GM21360 (cell line): Measurements from ENCODE around the gene CDH20.

ENCODE experiments used
- ATAC-seq: cut with Tn5 transposase; IDR thresholded peaks from one replicate; pipeline ENCODE4 v1.9.1; 2021; ENCODE audit warnings: mild to moderate bottlenecking, moderate library complexity; ENCODE audit not compliant: unreplicated experiment

Gene CDH20

GRCh38 chr18:61419763-61420162, 86.5 kb downstream of the CDH20 start:
- ATAC-seq: no peak

- ATAC-seq: no peak
Measured at GRCh38 chr18:61420218-61420885, 87.1 kb downstream of the CDH20 start.

DNA sequence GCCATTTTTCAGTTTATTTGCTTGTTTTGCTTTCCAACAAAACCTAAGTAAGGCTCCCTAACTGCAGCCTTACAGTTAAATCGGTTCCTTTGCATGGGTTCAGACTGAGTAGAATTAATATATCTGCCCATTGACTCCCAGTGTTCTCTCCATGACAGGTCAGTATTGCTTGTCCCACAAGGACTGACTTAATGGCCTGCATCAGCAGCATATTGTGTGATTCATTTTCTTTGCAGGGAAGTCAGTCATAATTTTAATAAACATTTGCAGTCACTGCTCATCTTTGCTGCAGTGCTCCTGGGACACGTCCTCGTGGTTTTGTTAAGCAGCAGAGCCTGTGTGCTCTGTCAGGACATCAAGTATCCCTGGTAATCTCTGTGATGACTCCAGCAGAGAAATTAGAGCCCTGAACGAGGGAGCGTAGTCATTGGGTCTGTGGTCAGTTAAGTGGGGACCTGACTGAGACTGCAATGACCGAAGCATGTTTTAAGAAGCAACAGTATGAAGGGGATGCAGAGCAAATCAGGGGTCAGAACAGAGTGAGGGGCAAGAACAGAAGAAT, 93.3 kb downstream of the CDH20 start:
- no peak for ATAC-seq

GRCh38 chr18:61428266-61428665, 95.0 kb downstream of the CDH20 start:
- no peak for ATAC-seq

- ATAC-seq: no peak
Measured at GRCh38 chr18:61432590-61432989, 99.4 kb downstream of the CDH20 start.

- ATAC-seq: peak; percentile 97
Measured at GRCh38 chr18:61435064-61435652, 101.9 kb downstream of the CDH20 start.

DNA sequence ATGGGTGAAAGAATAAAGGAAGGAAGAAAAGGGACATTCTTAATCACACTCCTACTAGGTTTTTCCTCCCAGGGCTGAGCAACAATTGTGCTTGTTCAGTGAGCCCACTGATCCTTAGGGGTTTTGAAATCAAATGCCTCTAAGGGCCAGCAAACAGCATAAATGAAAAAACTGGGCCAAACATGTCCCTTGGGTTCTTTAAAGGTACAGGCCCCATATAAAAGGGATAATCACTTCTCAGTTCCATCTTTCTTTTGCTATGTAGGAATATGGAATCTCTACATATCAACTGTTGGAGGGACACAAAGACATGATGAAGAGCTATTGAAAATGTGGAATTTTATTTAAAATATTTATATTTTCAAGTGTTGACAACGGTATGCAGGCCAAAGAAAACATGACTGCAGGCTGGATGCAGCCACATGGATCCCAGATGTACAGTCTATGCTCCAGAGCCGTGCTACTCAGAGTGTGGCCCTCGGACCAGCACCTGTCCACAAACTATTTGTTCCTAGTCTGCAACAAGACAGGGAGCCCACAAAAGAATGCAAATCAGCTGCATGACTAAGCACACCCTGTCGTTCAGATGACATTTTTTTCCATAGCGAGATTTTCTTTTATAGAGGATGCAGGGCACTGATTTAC, 110.0 kb downstream of the CDH20 start:
- ATAC-seq: no peak

DNA sequence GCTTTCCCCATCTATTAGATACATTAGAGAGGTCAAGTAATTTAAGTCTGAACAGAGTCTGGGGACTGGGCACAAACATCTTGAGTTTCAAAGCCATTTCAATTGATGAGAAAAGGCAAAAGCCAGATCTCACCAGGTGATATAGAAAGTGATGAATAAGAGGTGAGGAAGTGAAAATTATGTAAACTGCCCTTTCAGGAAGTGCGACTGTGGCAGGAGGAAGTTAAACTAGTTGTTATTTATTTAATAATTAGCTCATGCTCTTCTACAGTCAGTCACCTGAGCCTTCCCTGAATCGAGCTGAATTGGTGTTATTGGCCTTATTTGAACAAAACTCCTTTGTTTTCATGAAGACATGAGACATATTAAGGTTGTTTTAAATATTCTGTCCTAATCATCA, 115.1 kb downstream of the CDH20 start:
- ATAC-seq: no peak

DNA sequence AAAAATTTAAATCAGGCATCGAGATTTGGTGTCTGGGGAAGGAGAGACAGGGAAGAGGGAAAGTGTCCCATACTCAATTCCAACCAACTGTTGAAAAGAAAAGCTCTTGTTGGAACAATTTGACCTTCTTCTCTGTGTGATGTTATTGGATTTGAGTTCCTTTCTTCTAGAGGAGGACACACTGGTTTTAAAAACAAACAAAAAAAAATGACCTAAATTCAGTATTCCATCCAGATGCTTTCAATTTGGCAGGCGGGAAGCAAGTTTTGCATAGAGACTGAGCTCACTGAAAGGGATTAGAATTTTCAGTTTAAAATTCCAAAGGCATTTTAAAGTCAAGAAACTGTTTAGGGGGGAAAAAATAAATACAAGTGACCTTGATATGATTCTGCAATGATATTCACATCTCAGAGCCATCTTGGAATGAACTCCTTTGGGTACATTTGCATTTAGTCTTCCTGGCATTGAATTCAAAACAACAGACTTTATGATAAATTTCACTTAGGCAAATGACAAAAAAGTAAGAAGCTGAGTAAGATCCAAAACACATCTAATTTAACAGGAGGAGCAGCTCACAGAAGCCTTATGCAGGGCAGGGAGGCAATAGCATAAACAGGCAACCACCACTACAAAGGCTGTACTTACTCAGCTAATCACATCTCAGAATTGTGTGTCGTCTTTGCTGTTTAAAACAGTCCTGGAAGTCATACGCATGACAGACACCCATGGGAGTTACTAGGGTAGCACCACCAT, 126.8 kb downstream of the CDH20 start:
- ATAC-seq: no peak

- ATAC-seq: no peak
Measured at GRCh38 chr18:61464551-61465142, 131.4 kb downstream of the CDH20 start.

GRCh38 chr18:61466736-61467135, 133.5 kb downstream of the CDH20 start:
- ATAC-seq: no peak

DNA sequence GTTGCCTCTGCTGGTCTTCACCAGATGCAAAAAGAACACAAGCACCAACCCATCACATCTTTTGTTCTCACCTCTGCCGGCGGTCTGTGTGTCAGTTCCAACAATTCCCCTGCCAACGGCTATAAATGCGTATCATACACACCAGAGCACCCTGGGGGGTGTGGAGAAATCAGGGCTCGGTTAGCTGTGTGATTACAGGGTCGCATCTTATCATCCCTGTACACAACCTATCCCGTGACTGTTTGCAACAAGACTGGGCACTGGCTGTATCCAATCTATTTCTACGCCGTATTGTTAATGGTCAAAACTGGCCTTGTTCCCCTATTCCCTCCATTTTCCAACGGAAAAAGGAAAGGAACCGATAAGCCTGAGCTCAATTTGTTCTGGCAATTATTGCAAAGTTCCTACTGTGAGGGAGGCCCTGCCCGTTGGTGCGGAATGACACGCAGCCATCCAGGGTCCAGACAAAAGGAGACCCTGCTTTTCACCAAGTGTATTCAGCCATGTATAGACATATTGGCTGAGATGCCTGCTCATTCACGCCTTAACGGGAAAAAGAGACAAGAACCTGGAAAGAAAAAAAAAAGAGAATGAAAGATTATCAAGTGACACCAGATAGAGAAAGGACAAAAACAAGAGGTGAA, 136.9 kb downstream of the CDH20 start:
- no peak for ATAC-seq

DNA sequence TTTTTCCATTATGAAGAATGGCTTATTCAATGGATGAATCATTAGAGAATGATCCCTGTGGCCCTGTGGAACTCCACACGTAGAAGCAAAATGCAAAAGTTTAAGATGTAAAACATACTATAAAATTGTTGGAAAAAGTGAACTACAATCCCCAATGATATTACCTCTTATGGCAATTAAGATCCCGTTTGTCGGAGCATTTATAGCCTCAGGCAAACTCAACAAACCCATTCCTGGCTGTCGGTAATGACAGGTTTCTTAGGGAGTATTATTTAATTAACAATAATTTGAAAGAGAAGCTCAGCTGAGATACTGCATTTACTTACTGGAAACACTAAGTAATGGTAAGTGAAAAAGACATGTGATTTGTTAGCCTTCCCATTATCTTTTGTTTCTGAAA, 138.3 kb downstream of the CDH20 start:
- ATAC-seq: no peak

DNA sequence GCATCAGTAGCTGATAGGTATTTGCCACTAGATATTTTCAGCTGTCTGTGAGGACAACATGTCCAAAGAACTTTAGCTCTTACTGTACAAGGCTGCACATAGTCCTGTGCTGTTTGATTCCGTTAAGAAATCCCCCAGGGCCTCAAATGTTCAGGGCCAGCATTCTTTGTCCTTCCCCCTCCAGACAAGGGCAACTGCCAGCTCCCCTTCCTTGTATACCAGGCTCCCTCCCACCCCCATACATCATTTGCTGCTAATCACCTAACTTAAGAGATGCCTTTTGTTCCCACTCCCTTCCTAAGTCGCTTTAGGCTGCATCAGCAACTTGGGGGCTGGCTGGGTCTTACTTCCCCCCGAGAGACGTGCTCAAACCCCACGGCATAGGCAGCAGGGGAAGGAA, 138.7 kb downstream of the CDH20 start:
- no peak for ATAC-seq

DNA sequence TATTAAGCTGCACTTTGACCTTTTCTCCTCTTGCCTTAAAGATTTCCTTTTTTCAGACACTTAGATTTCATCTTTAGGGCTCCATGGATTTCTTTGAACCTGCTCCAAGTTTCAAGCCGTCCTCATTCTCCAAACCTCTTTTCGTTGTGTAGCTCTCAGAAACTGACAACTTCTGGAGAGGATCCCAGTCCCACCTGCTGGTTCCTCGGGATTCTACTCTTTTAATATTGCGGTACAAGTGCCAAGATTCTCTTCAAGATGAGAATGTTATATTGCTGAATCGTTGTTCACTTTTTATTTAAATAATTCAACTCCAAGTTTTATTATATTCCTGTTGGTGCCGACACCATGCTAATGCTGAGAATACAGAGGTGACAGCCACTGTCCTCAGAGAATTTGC, 141.1 kb downstream of the CDH20 start:
- ATAC-seq: no peak

- no peak for ATAC-seq
Measured at GRCh38 chr18:61474918-61475317, 141.7 kb downstream of the CDH20 start.

DNA sequence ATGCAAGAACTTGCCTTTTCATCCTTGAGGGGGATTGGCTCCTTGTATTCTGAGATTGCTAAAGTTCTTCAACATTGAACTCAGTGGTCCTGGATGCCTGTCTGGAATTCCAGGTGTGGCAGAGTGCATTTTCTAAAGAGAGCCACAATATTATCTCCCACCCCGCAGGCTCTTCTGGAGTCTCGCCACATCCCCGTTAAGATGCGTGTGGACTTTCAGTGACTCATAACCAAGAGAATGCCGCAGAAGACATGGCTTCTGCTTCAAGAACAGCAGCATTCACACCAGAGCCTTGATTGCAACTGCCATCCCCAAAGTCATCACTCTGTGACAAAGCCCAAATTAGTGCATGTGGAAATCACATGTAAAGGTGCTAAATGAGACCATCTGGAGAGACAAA, 142.7 kb downstream of the CDH20 start:
- no peak for ATAC-seq

DNA sequence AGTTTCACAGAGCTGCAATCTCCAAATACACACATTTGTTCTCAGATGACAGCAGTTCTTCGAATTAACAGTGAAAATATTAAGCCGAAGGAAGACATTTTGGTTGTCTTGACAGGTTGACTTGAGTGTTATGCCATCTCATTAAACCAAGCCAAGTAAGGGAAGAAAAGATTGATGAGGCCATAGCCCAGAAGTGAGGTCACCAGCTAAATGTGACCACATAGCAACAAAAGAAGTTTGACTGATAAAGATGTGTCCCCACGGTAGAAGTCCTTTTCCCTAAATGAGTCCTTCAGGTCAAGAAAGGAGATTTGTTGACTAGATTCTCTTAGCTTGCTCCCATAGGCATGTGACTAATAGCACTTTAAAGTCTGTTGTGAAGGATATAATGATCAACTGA, 156.1 kb downstream of the CDH20 start:
- ATAC-seq: no peak

- no peak for ATAC-seq
Measured at GRCh38 chr18:61496374-61496773, 163.1 kb downstream of the CDH20 start.

- ATAC-seq: no peak
Measured at GRCh38 chr18:61497422-61497821, 164.2 kb downstream of the CDH20 start.

DNA sequence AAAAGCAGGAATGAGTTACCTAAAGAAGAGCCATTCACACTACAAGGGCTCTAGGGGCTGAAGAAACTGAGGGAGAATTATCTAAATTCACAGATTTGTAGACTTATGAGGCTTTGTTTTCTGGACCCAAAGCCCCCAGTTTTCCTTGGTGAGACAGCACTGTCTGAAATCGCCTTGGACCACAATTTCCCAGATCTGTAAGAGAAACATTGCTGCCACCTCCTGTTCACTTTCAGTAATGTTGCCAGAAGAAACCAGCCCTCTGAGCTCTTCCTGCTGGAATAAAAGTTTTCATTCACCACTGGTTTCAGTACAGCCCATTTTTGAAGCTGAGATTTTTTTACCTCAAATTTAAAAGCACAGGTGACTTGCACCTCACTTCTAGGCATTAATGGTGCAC, 169.2 kb downstream of the CDH20 start:
- peak; percentile 58 for ATAC-seq
